SK-N-SH (cell line): ENCODE measurements around the gene GRIA1. TPM values are rescaled to one million over a fixed set of nuclear protein-coding genes. Genes with fewer than 3 reads are reported as not detected.

ENCODE experiments used
- CTCF ChIA-PET: fragments of 300-600, 350-600 bp; formaldehyde crosslinking; extraction: SDS; loops from one replicate; lab custom pipeline; 2021; lab: Yijun Ruan, JAX
- POLR2A ChIA-PET: fragments of 350-600 bp; sonication (Branson Sonifier 250); formaldehyde crosslinking; extraction: SDS; loops from one replicate; lab custom pipeline; 2020; ENCODE audit warnings: antibody characterized with exemption, inconsistent platforms; lab: Yijun Ruan, JAX
- DNase-seq: peaks from one replicate; pipeline ENCODE4 v3.0.0; 2012
- H2AFZ ChIP-seq: fragments of 200-600 bp; sonication (generic); 2 replicates; pipeline ENCODE4 v1.8.1; 2016; ENCODE audit warnings: antibody characterized with exemption, mild to moderate bottlenecking, low read depth
- H3F3A ChIP-seq: fragments of 200-600 bp; sonication (generic); replicated peaks from 2 replicates; pipeline ENCODE3; 2016; ENCODE audit warnings: antibody characterized with exemption, mild to moderate bottlenecking; ENCODE audit not compliant: insufficient read depth
- H3K27ac ChIP-seq, 2 experiments: fragments of 200-500 bp in 1 of 2; fragments of 200-600 bp in 1 of 2; sonication (Bioruptor generic) in 1 of 2; sonication (generic), shearing (Covaris generic) in 1 of 2; 2 replicates each; pipeline versions ENCODE4 v1.5.1 to v1.6.1; 2014 to 2016; ENCODE audit warnings: low read depth in 2 of 2, inconsistent platforms in 1 of 2, low read length in 1 of 2, mild to moderate bottlenecking in 1 of 2, mixed read lengths in 1 of 2
- H3K27me3 ChIP-seq: fragments of 200-600 bp; sonication (generic), shearing (Covaris generic); 2 replicates; pipeline ENCODE4 v1.6.1; 2016; ENCODE audit warnings: mixed run types; ENCODE audit not compliant: insufficient read depth
- H3K36me3 ChIP-seq, 2 experiments: fragments of 200-500 bp in 1 of 2; fragments of 200-600 bp in 1 of 2; sonication (Bioruptor generic) in 1 of 2; sonication (generic) in 1 of 2; replicated peaks in 1 of 2; 2 replicates each; pipeline versions ENCODE3 to v1.5.1; 2014 to 2016; ENCODE audit warnings: low read length in 1 of 2, mild to moderate bottlenecking in 1 of 2; ENCODE audit not compliant: insufficient read depth in 2 of 2, control insufficient read depth in 1 of 2
- H3K4me1 ChIP-seq, 2 experiments: fragments of 200-500 bp in 1 of 2; fragments of 200-600 bp in 1 of 2; sonication (Bioruptor generic) in 1 of 2; sonication (generic), shearing (Covaris generic) in 1 of 2; 2 replicates each; pipeline versions ENCODE4 v1.5.1 to v1.6.1; 2014 to 2016; ENCODE audit warnings: low read depth in 1 of 2, low read length in 1 of 2, mixed run types in 1 of 2; ENCODE audit not compliant: insufficient read depth in 2 of 2, control insufficient read depth in 1 of 2
- H3K4me2 ChIP-seq: fragments of 200-600 bp; sonication (generic), shearing (Covaris generic); 2 replicates; pipeline ENCODE4 v1.6.1; 2017; ENCODE audit warnings: mixed run types
- H3K4me3 ChIP-seq, 2 experiments: fragments of 200-500 bp in 1 of 2; fragments of 200-600 bp in 1 of 2; sonication (Bioruptor generic) in 1 of 2; sonication (generic), shearing (Covaris generic) in 1 of 2; 2 replicates each; pipeline versions ENCODE4 v1.5.1 to v1.8.1; 2014 to 2016; ENCODE audit warnings: low read depth in 2 of 2, inconsistent platforms in 1 of 2, low read length in 1 of 2, mild to moderate bottlenecking in 1 of 2, mixed read lengths in 1 of 2, moderate library complexity in 1 of 2
- H3K79me2 ChIP-seq: fragments of 200-600 bp; sonication (generic); 2 replicates; pipeline ENCODE4 v1.8.1; 2017; ENCODE audit warnings: mild to moderate bottlenecking; ENCODE audit not compliant: insufficient read depth
- H3K9ac ChIP-seq: fragments of 200-600 bp; sonication (generic); 2 replicates; pipeline ENCODE4 v1.6.1; 2017; ENCODE audit warnings: mixed run types
- H3K9me2 ChIP-seq: fragments of 200-600 bp; sonication (generic); 2 replicates; pipeline ENCODE4 v1.6.1; 2017; ENCODE audit warnings: mixed run types
- H3K9me3 ChIP-seq: fragments of 200-600 bp; sonication (generic); 2 replicates; pipeline ENCODE4 v1.6.1; 2017; ENCODE audit warnings: mixed run types, mild to moderate bottlenecking, moderate library complexity
- H4K20me1 ChIP-seq: fragments of 200-600 bp; sonication (generic); 2 replicates; pipeline ENCODE4 v1.6.1; 2017; ENCODE audit warnings: mild to moderate bottlenecking, mixed run types; ENCODE audit not compliant: insufficient read depth
- FOSL2 ChIP-seq: IDR thresholded peaks from 2 replicates; pipeline ENCODE4 v1.4.0; 2012; ENCODE audit warnings: low read depth, mild to moderate bottlenecking, moderate library complexity, borderline replicate concordance
- FOXM1 ChIP-seq: IDR thresholded peaks from 2 replicates; pipeline ENCODE4 v1.4.0; 2012; ENCODE audit warnings: low read depth, mild to moderate bottlenecking
- JUND ChIP-seq: IDR thresholded peaks from 2 replicates; pipeline ENCODE4 v1.4.0; 2012
- MEF2A ChIP-seq: IDR thresholded peaks from 2 replicates; pipeline ENCODE4 v1.4.0; 2012; ENCODE audit warnings: low read depth, borderline replicate concordance
- NRF1 ChIP-seq: IDR thresholded peaks from 2 replicates; pipeline ENCODE4 v1.6.1; 2012; ENCODE audit warnings: low read depth, mild to moderate bottlenecking, low read length
- RAD21 ChIP-seq: IDR thresholded peaks from 2 replicates; pipeline ENCODE4 v1.6.1; 2012; ENCODE audit warnings: mild to moderate bottlenecking, low read length
- RXRA ChIP-seq: IDR thresholded peaks from 2 replicates; pipeline ENCODE4 v1.4.0; 2012; ENCODE audit warnings: low read depth, mild to moderate bottlenecking, borderline replicate concordance
- SIN3A ChIP-seq: IDR thresholded peaks from 2 replicates; pipeline ENCODE4 v1.6.1; 2012; ENCODE audit warnings: low read depth, mild to moderate bottlenecking, low read length, moderate library complexity, borderline replicate concordance
- SMC3 ChIP-seq: IDR thresholded peaks from 2 replicates; pipeline ENCODE4 v1.6.1; 2012; ENCODE audit warnings: low read depth, low read length, improper control_type of control experiment
- TEAD4 ChIP-seq: IDR thresholded peaks from 2 replicates; pipeline ENCODE4 v1.4.0; 2012; ENCODE audit warnings: mild to moderate bottlenecking, borderline replicate concordance; ENCODE audit not compliant: insufficient read depth
- USF2 ChIP-seq: fragments of 150-350 bp; IDR thresholded peaks from 2 replicates; pipeline ENCODE4 v1.6.1; 2017; ENCODE audit warnings: antibody characterized with exemption, low read length, low read depth, borderline replicate concordance
- YY1 ChIP-seq: IDR thresholded peaks from 2 replicates; pipeline ENCODE4 v1.4.0; 2012; ENCODE audit warnings: low read depth, mild to moderate bottlenecking
- WGBS: methylation state at CpG from one replicate; pipeline ENCODE4 v1.1.6; 2017; ENCODE audit warnings: low lambda C conversion rate; 5-methylcytosine and 5-hydroxymethylcytosine counted together
- polyA plus RNA-seq, 3 experiments: library from polyadenylated mRNA; depleted of rRNA; stranded (reverse); fragments of >200 nt; gene quantifications; 2 replicates each; pipeline ENCODE4 v1.2.3, GENCODE V29; 2012

Gene GRIA1
- polyA plus RNA-seq, 1 of the 3 experiments (the other 2 are of a cell fraction): 0.35 TPM

- Histone ChIP-seq H3K9ac (no peak overlapping the region), H3F3A (peaks cover 13% of the 10 kb centered on the region), H4K20me1 (no peaks in the 10 kb centered on the region), H3K36me3 (no peaks in the 10 kb centered on the region), H3K79me2 (no peaks in the 10 kb centered on the region), H3K4me1 (peaks cover 0 to 21% of the 10 kb centered on the region in 2 experiments), H3K27me3 (no peaks in the 10 kb centered on the region), H3K9me3 (no peaks in the 10 kb centered on the region), H2AFZ (no peak overlapping the region), H3K4me3 (no peak overlapping the region), H3K9me2 (no peaks in the 10 kb centered on the region), H3K4me2 (no peak overlapping the region), H3K27ac (no peak overlapping the region; a peak in 1 of 4 replicates)
- no peak for TF ChIP-seq RXRA
- no peak for TF ChIP-seq FOXM1
- no peak for TF ChIP-seq MEF2A
- no peak for TF ChIP-seq USF2
- CTCF ChIA-PET: no interaction called here
- POLR2A ChIA-PET: no interaction called here
- 89% methylated on average over 8 of the region's 8 CpGs for WGBS
- DNase-seq: no peak
These were observed 123.2 kb downstream of the GRIA1 start for GRCh38 chr5:153613672-153614071.

- 37% methylated on average over 4 of the region's 4 CpGs for WGBS
- Histone ChIP-seq H3K27ac (peak overlapping the region in 1 of 2 experiments; percentile 86; a peak in 2 of 4 replicates), H3F3A (peaks cover 27% of the 10 kb centered on the region), H3K36me3 (no peaks in the 10 kb centered on the region), H4K20me1 (no peaks in the 10 kb centered on the region), H3K9me3 (no peaks in the 10 kb centered on the region), H3K9me2 (no peaks in the 10 kb centered on the region), H3K4me1 (peaks cover 0 to 39% of the 10 kb centered on the region in 2 experiments), H3K9ac (no peak overlapping the region), H3K27me3 (no peaks in the 10 kb centered on the region), H3K79me2 (no peaks in the 10 kb centered on the region), H3K4me3 (no peak overlapping the region), H3K4me2 (no peak overlapping the region), H2AFZ (peak overlapping the region; percentile 67)
- ChIA-PET POLR2A (interaction anchor here (0.6 kb wide), 1 partner anchor 67 kb away, joined by 3 read pairs; no protein-coding TSS in a partner anchor), CTCF (no interaction called here)
- DNase-seq: no peak
- no peak for TF ChIP-seq RAD21
- TF ChIP-seq FOSL2: peak; percentile 56; the same call in 1 of the 2 replicates
- no peak for TF ChIP-seq SIN3A
- TF ChIP-seq TEAD4: 0 out of 2 replicates have a peak, but pooled peaks have one; percentile 33
- TF ChIP-seq SMC3: no peak
- TF ChIP-seq JUND: 0 out of 2 replicates have a peak, but pooled peaks have one; percentile 17
- no peak for TF ChIP-seq NRF1
- peak; percentile 63; the same call in 1 of the 2 replicates for TF ChIP-seq YY1
These were observed 126.7 kb downstream of the GRIA1 start for GRCh38 chr5:153617190-153617589.
